HFF-Myc (cell line): ENCODE measurements around the gene SERPINA1.

Experiments
- DNase-seq: peaks from one replicate; pipeline ENCODE4 v3.0.0-alpha.2; 2011; ENCODE audit warnings: low read depth; ENCODE audit errors: extremely low read depth
- H3K4me3 ChIP-seq: replicated peaks from 2 replicates; pipeline ENCODE4 v1.5.1; 2011; ENCODE audit warnings: low read depth, mild to moderate bottlenecking, control low read depth, low read length
- TF ChIP-seq, protein P1 (sequence below): IDR thresholded peaks from 2 replicates; pipeline ENCODE4 v1.5.1; 2012; ENCODE audit warnings: mild to moderate bottlenecking, low read depth, low read length, control low read depth; ENCODE audit errors: missing control alignments

Gene SERPINA1

GRCh38 chr14:94394025-94394493, 5.7 kb upstream of the SERPINA1 start:
- TF ChIP-seq, protein P1, sequence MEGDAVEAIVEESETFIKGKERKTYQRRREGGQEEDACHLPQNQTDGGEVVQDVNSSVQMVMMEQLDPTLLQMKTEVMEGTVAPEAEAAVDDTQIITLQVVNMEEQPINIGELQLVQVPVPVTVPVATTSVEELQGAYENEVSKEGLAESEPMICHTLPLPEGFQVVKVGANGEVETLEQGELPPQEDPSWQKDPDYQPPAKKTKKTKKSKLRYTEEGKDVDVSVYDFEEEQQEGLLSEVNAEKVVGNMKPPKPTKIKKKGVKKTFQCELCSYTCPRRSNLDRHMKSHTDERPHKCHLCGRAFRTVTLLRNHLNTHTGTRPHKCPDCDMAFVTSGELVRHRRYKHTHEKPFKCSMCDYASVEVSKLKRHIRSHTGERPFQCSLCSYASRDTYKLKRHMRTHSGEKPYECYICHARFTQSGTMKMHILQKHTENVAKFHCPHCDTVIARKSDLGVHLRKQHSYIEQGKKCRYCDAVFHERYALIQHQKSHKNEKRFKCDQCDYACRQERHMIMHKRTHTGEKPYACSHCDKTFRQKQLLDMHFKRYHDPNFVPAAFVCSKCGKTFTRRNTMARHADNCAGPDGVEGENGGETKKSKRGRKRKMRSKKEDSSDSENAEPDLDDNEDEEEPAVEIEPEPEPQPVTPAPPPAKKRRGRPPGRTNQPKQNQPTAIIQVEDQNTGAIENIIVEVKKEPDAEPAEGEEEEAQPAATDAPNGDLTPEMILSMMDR, result no peak
- no peak for DNase-seq
- no peak overlapping the region for H3K4me3 ChIP-seq

GRCh38 chr14:94393474-94393873, 5.1 kb upstream of the SERPINA1 start:
- H3K4me3 ChIP-seq, result no peak overlapping the region
- no peak for DNase-seq
- TF ChIP-seq, protein P1, result no peak

- no peak for DNase-seq
- H3K4me3 ChIP-seq, result no peak overlapping the region
- TF ChIP-seq, protein P1, result no peak
Measured at GRCh38 chr14:94392510-94392935, 4.1 kb upstream of the SERPINA1 start.

GRCh38 chr14:94391281-94391975, 3.0 kb upstream of the SERPINA1 start:
- DNase-seq, result no peak
- TF ChIP-seq, protein P1, result no peak
- no peak overlapping the region for H3K4me3 ChIP-seq

DNA sequence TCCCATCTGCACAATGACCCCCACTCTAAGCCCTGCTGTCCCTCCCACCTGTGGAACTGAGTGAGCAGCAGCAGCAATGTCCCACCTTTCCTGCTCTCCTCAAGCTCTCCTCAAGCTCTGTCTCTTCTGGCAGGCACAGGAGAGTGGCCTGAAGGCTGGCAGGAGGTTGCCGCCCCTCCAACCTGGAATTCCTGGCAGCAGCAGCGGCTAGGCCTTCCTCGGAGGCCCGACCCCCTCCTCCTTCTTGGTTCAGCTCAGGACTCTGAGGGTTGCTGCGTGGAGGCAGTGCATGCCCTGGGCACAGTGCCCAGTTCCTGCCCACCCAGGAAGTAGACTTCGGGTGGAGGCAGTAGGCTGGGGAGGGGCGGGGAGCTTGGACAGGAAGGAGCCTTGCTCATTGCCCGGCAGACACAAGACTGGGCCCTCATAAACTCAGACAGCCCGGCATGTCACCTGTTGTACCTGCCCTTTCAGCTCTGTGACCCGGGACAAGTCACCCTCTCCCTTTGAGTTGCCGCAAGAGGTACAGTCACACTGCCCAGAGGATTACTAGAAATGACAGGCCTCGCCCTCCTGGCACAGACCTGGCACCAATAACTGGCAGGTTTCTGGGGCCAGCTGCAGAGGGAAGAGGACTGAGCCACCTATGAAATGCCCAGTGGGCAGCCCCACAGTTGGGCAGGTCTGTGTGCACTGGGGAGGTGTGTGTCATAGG, 2.1 kb upstream of the SERPINA1 start:
- no peak for DNase-seq
- no peak overlapping the region for H3K4me3 ChIP-seq
- TF ChIP-seq, protein P1, result no peak

GRCh38 chr14:94389731-94390371, 1.4 kb upstream of the SERPINA1 start:
- H3K4me3 ChIP-seq, result no peak overlapping the region
- TF ChIP-seq, protein P1, result no peak
- DNase-seq, result no peak
